Activated CD4-positive, alpha-beta T cell treated with anti-CD3 and anti-CD28 coated beads, Interleukin-2, amount 50 U/mL, for 1 hour (primary cell): Measurements from ENCODE around the gene TAS1R2.
A peak's percentile ranks its signal among the peaks of the same experiment; 100 is the strongest.
"Not testable (repeated sequence)": the region's sequence is repeated elsewhere in the genome, so short reads cannot be mapped to it uniquely, and the experiment has no call there.

Source experiments
- DNase-seq: peaks from one replicate; pipeline ENCODE4 v3.0.0-alpha.2; 2020

TAS1R2 gene

GRCh38 chr1:18868354-18868753 lies 8.9 kb upstream of the TAS1R2 start:
- no peak for DNase-seq

GRCh38 chr1:18866846-18867245 lies 7.4 kb upstream of the TAS1R2 start:
- DNase-seq, result no peak

GRCh38 chr1:18866314-18866713 lies 6.9 kb upstream of the TAS1R2 start:
- no peak for DNase-seq

- no peak for DNase-seq
These were observed 5.7 kb upstream of the TAS1R2 start for GRCh38 chr1:18865176-18865575.

- no peak for DNase-seq
These were observed 2.1 kb upstream of the TAS1R2 start for GRCh38 chr1:18861590-18861989.

- DNase-seq, result no peak
These were observed 1.6 kb upstream of the TAS1R2 start for GRCh38 chr1:18861082-18861481.

GRCh38 chr1:18858070-18858688 lies 1.3 kb downstream of the TAS1R2 start:
- DNase-seq, result no peak

- no peak for DNase-seq
These were observed 3.0 kb downstream of the TAS1R2 start for GRCh38 chr1:18856435-18856834.

- no peak for DNase-seq
These were observed 3.9 kb downstream of the TAS1R2 start for GRCh38 chr1:18855573-18855972.

- DNase-seq, result no peak
These were observed 5.0 kb downstream of the TAS1R2 start for GRCh38 chr1:18854331-18855025.

GRCh38 chr1:18852501-18852900 lies 7.0 kb downstream of the TAS1R2 start:
- DNase-seq, result no peak

- DNase-seq, result no peak
These were observed 10.2 kb downstream of the TAS1R2 start for GRCh38 chr1:18849261-18849711.

GRCh38 chr1:18847723-18848122 lies 11.7 kb downstream of the TAS1R2 start:
- DNase-seq, result not testable (repeated sequence)

- no peak for DNase-seq
These were observed 19.3 kb downstream of the TAS1R2 start for GRCh38 chr1:18840145-18840544.

GRCh38 chr1:18836654-18837053 lies 22.8 kb downstream of the TAS1R2 start:
- no peak for DNase-seq

GRCh38 chr1:18832319-18832718 lies 27.1 kb downstream of the TAS1R2 start:
- DNase-seq, result not testable (repeated sequence)

GRCh38 chr1:18831656-18832055 lies 27.8 kb downstream of the TAS1R2 start:
- no peak for DNase-seq

GRCh38 chr1:18830596-18830995 lies 28.9 kb downstream of the TAS1R2 start:
- DNase-seq, result no peak

- DNase-seq, result no peak
These were observed 29.8 kb downstream of the TAS1R2 start for GRCh38 chr1:18829671-18830070.

- DNase-seq, result no peak
These were observed 31.2 kb downstream of the TAS1R2 start for GRCh38 chr1:18828224-18828623.

- no peak for DNase-seq
These were observed 36.0 kb downstream of the TAS1R2 start for GRCh38 chr1:18823438-18823837.

- peak; percentile 59 for DNase-seq
These were observed 38.4 kb downstream of the TAS1R2 start for GRCh38 chr1:18820791-18821641.

- DNase-seq, result no peak
These were observed 39.3 kb downstream of the TAS1R2 start for GRCh38 chr1:18819986-18820790.
